Keratinocyte (primary cell): ENCODE results near the gene UGGT2. TPM values are rescaled to one million over a fixed set of nuclear protein-coding genes. Genes with fewer than 3 reads are reported as not detected.

ENCODE experiments used
- DNase-seq: peaks from one replicate; pipeline ENCODE4 v3.0.0-alpha.2; 2011; ENCODE audit warnings: low read depth, missing footprints, low spot score
- FAIRE-seq: peaks from 2 replicates; lab custom pipeline; 2011; peaks lifted over from hg19 to GRCh38; lab: Jason Lieb, UNC
- H2AFZ ChIP-seq: 2 replicates; pipeline ENCODE4 v1.6.0; 2012; ENCODE audit warnings: low read length, control low read depth, inconsistent platforms; ENCODE audit not compliant: control insufficient read depth
- H3K27ac ChIP-seq: 2 replicates; pipeline ENCODE4 v1.5.1; 2011; ENCODE audit warnings: low read length; ENCODE audit not compliant: control insufficient read depth, insufficient read depth
- H3K27me3 ChIP-seq: 3 replicates; pipeline ENCODE4 v1.6.0; 2011; ENCODE audit warnings: low read length; ENCODE audit not compliant: control insufficient read depth, insufficient read depth; ENCODE audit errors: extremely low read depth
- H3K36me3 ChIP-seq, 2 experiments: 2 replicates in 1 of 2; 3 replicates in 1 of 2; pipeline ENCODE4 v1.5.1; 2011; ENCODE audit warnings: low read length in 2 of 2, mild to moderate bottlenecking in 1 of 2; ENCODE audit not compliant: control insufficient read depth in 2 of 2, insufficient read depth in 2 of 2; ENCODE audit errors: extremely low read depth in 1 of 2
- H3K4me1 ChIP-seq: 3 replicates; pipeline ENCODE4 v1.5.1; 2011; ENCODE audit warnings: low read length; ENCODE audit not compliant: control insufficient read depth, insufficient read depth; ENCODE audit errors: extremely low read depth
- H3K4me2 ChIP-seq: 3 replicates; pipeline ENCODE4 v1.6.0; 2011; ENCODE audit warnings: low read depth, low read length; ENCODE audit not compliant: control insufficient read depth, insufficient read depth; ENCODE audit errors: extremely low read depth
- H3K4me3 ChIP-seq, 3 experiments: fragments of 200-600 bp in 1 of 3; sonication (generic) in 1 of 3; 2 replicates in 2 of 3; 3 replicates in 1 of 3; pipeline ENCODE4 v1.5.1; 2011 to 2016; ENCODE audit warnings: low read length in 3 of 3, mild to moderate bottlenecking in 3 of 3, control low read depth in 2 of 3, inconsistent platforms in 1 of 3, low read depth in 1 of 3, mixed read lengths in 1 of 3, mixed run types in 1 of 3, moderate library complexity in 1 of 3; ENCODE audit not compliant: control insufficient read depth in 2 of 3, insufficient read depth in 2 of 3; ENCODE audit errors: extremely low read depth in 1 of 3
- H3K79me2 ChIP-seq: 2 replicates; pipeline ENCODE4 v1.6.0; 2012; ENCODE audit warnings: low read length; ENCODE audit not compliant: control insufficient read depth, insufficient read depth
- H3K9ac ChIP-seq: 3 replicates; pipeline ENCODE4 v1.6.0; 2011; ENCODE audit warnings: low read length; ENCODE audit not compliant: control insufficient read depth, insufficient read depth; ENCODE audit errors: extremely low read depth
- H3K9me1 ChIP-seq: 3 replicates; pipeline ENCODE4 v1.6.0; 2011; ENCODE audit warnings: low read length; ENCODE audit not compliant: control insufficient read depth, insufficient read depth; ENCODE audit errors: extremely low read depth
- H3K9me3 ChIP-seq: 2 replicates; pipeline ENCODE4 v1.5.1; 2012; ENCODE audit warnings: low read depth, low read length; ENCODE audit not compliant: control insufficient read depth
- H4K20me1 ChIP-seq: 3 replicates; pipeline ENCODE4 v1.6.0; 2011; ENCODE audit warnings: low read length; ENCODE audit not compliant: control insufficient read depth, insufficient read depth; ENCODE audit errors: extremely low read depth
- CTCF ChIP-seq, 3 experiments: IDR thresholded peaks in 1 of 3; conservative IDR thresholded peaks in 1 of 3; optimal IDR thresholded peaks in 1 of 3; 2 replicates in 2 of 3; 3 replicates in 1 of 3; pipeline versions ENCODE3 to v1.5.1; 2011; ENCODE audit warnings: low read length in 3 of 3, mild to moderate bottlenecking in 3 of 3, moderate library complexity in 2 of 3, control low read depth in 1 of 3, inconsistent platforms in 1 of 3; ENCODE audit not compliant: insufficient read depth in 2 of 3; ENCODE audit errors: extremely low read depth in 1 of 3
- EZH2 ChIP-seq: IDR thresholded peaks from one replicate; pipeline ENCODE4 v1.6.1; 2012; ENCODE audit warnings: inconsistent platforms, mild to moderate bottlenecking, low read length, moderate library complexity
- dilution Hi-C: fragments of 300-500 bp; cut with MboI; formaldehyde crosslinking; loops from one replicate; pipeline ENCODE4 v1.7.0; 2020; ENCODE audit warnings: low sequenced_read_pairs; ENCODE audit not compliant: extremely low pct_ligation_motif_present
- polyA plus RNA-seq, 5 experiments: library from polyadenylated mRNA; depleted of rRNA in 3 of 5; stranded (reverse) in 3 of 5; stranded (forward) in 1 of 5; unstranded in 1 of 5; fragments of >200 nt; gene quantifications; 1 replicate in 1 of 5; 2 replicates in 3 of 5; 3 replicates in 1 of 5; pipeline versions ENCODE4 v1.2.1 to v1.2.3, GENCODE V29; 2011 to 2012; ENCODE audit warnings: missing spikeins in 2 of 5, low read depth in 1 of 5, low replicate concordance in 1 of 5

UGGT2 gene
- polyA plus RNA-seq, 1 donor (not counting 4 experiments of a cell fraction or from before 2014, with no cell fraction given), result 12.5 TPM

GRCh38 chr13:96034662-96035061 lies 18.5 kb downstream of the UGGT2 start:
- no peak overlapping the region for H2AFZ ChIP-seq
- peaks cover 35% of the 10 kb centered on the region for H3K79me2 ChIP-seq
- no peak overlapping the region for H3K4me3 ChIP-seq
- H4K20me1 ChIP-seq, result no peaks in the 10 kb centered on the region
- no peaks in the 10 kb centered on the region for H3K27me3 ChIP-seq
- dilution Hi-C loops, result no loop called here
- no peak overlapping the region for H3K27ac ChIP-seq
- no peaks in the 10 kb centered on the region for H3K9me3 ChIP-seq
- H3K9ac ChIP-seq, result no peak overlapping the region
- no peaks in the 10 kb centered on the region for H3K4me1 ChIP-seq
- no peak for DNase-seq
- no peaks in the 10 kb centered on the region for H3K9me1 ChIP-seq
- FAIRE-seq, result no peak
- no peak overlapping the region for H3K4me2 ChIP-seq
- TF ChIP-seq CTCF (optimal IDR thresholded peaks at IDR 0.05 in 1 of 3, IDR thresholded peaks at IDR 0.05 in 1 of 3, conservative IDR thresholded peaks at IDR 0.05 in 1 of 3; ENCODE audit: extremely low read depth in 1 of 3, insufficient read depth in 2 of 3, low read length in 3 of 3) (no peak), EZH2 (no peak)
- no peaks in the 10 kb centered on the region for H3K36me3 ChIP-seq

- Histone ChIP-seq H3K36me3 (no peaks in the 10 kb centered on the region), H3K4me2 (no peak overlapping the region), H3K4me1 (no peaks in the 10 kb centered on the region), H3K27me3 (no peaks in the 10 kb centered on the region), H3K9me3 (no peaks in the 10 kb centered on the region), H3K27ac (no peak overlapping the region), H3K4me3 (no peak overlapping the region), H3K9me1 (no peaks in the 10 kb centered on the region), H3K9ac (no peak overlapping the region), H4K20me1 (no peaks in the 10 kb centered on the region), H2AFZ (no peak overlapping the region), H3K79me2 (peaks cover 35% of the 10 kb centered on the region)
- TF ChIP-seq EZH2, result no peak
- TF ChIP-seq CTCF (optimal IDR thresholded peaks at IDR 0.05 in 1 of 3, IDR thresholded peaks at IDR 0.05 in 1 of 3, conservative IDR thresholded peaks at IDR 0.05 in 1 of 3; ENCODE audit: extremely low read depth in 1 of 3, insufficient read depth in 2 of 3, low read length in 3 of 3), result no peak
- dilution Hi-C loops, result no loop called here
- DNase-seq (no peak), FAIRE-seq (no peak)
Measured at GRCh38 chr13:96033220-96034015, 19.8 kb downstream of the UGGT2 start.
